HL-60/S4 treated with retinoic acid at 250 ng/mL for 4 days and 3 days (cell line): Measurements from ENCODE around the gene RAPGEF1.

Experiments
- in situ Hi-C: fragments of 300-500 bp; cut with MboI; formaldehyde crosslinking; loops from 2 replicates; pipeline ENCODE4 v1.7.0; 2022; ENCODE audit warnings: low sequenced_read_pairs

RAPGEF1 gene

DNA sequence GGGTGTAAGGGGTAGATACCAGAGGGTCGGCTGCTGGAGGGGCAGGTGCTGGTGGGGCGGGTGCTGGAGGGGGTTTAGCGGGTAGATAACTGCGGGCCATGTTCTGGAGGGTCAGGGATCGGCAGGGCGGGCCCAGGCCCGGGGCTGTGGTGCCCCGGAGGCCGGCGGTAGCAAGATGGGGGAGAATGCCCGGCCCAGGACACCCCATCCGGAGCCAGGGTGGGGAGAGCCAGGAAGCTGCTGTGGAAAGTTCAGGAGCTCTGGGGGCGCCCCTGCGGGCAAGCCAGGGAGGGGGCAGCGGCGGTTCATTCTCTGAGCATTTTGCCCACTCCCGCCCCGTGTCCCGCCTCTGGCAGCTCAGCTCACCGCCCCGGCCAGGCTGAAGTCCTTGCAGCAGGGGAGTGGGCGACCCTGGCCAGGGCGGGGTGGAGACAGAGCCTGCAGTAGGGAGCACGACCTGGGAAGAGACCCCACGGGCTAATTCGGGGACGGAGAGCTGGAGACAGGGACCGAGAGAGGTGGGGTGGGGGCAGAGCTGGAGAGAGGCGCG lies 194.0 kb downstream of the RAPGEF1 start:
- in situ Hi-C loops: no loop called here

DNA sequence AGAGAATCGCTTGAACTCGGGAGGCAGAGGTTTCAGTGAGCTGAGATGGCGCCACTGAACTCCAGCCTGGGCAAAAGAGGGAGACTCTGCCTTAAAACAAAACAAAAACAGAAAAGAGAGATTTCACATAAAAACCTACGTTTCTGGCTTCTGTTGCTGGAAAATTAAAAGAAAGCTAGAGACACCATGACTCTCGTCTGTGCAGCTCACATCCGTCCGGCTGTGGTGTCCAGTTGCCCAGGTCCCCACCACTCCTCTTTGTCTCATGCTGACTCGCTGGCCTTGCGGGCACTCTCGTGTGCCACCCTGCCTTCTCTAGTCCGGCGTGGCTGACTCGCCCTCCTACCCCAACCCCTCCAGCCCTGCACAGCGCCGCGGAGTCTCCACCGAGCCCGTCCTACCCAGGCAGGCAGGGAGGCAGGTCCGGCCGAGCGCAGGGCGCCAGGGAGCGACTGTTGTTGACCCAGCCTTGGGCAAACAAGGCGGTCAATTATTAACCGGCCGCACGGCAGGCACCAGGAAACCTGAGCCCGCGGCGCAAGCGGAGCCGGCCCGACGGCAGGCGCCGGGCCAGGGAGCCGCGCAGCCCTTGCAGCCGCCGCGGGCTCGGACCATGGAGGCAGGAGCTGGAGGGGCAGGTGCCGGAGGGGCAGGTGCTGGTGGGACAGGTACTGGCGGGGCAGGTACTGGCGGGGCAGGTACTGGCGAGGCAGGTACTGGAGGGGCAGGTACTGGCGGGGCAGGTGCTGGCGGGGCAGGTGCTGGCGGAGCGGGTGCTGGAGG lies 194.7 kb downstream of the RAPGEF1 start, which contains the start of gene PRRT1B:
PRRT1B (plus strand) TSS at position 521 of the 783 bp plus-strand sequence; CDS start at position 614, 93 bp downstream.
- in situ Hi-C loops: no loop called here

DNA sequence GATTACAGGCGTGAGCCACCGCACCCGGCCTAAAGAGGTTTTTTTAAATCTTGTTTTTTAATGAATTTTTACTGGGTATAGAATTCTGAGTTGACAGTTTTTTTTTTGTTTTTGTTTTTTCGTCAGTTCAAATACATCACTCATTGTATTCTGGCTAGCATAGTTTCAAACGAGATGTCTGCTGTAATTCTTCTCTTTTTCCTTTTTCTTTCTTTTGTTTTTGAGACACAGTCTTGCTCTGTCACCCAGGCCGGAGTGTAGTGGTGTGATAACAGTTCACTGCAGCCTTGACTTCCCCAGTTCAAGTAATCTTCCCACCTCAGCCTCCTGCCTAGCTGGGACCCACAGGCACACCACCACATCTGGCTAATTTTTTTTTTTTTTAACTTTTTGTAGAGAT lies 196.7 kb downstream of the RAPGEF1 start:
- in situ Hi-C loops: no loop called here

DNA sequence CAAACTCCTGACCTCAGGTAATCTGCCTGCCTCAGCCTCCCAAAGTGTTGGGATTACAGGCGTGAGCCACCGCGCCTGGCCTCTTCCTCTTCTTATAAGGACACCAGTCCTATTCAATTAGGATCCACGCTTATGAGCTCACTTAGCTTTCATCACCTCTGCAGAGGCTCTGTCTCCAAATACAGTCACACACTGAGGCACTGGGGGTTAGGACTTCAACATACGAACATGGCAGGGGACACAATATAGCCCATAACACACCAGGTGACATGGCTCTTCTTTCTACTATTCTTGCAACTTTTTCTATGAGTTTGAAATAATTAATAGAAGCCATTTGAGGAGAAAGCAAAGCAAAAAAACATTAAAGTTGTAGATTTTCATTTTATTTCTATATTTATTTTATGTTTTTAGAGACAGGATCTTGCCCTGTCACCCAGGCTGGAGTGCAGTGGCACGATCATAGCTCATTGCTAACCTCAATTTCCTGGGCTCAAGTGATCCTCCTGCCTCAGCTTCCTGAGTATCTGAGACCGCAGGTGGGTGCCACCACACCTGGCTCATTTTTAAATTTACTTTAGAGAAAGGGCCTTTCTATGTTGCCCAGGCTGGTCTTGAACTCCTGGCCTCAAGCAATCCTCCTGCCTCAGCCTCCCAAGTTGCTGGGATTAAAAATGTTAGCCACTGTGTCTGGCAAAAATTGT lies 200.5 kb downstream of the RAPGEF1 start:
- in situ Hi-C loops: no loop called here

DNA sequence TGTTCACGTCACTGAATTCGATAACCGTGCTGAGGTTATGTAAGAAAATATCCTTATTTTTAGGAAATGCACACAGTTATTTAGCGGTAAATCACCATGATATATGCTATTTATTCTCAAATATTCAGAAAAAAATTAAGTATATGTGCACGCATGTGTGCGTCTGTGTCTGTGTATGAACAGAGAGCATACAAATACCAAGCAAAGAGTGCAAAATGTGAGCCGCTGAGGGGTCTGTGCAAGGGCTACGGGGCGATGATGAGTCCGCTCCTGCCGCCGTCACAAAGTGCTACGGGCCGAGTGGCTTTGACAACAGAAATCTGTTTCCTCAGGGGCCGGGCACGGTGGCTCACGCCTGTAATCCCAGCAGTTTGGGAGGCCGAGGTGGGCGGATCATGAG lies 201.9 kb downstream of the RAPGEF1 start:
- in situ Hi-C loops: no loop called here

DNA sequence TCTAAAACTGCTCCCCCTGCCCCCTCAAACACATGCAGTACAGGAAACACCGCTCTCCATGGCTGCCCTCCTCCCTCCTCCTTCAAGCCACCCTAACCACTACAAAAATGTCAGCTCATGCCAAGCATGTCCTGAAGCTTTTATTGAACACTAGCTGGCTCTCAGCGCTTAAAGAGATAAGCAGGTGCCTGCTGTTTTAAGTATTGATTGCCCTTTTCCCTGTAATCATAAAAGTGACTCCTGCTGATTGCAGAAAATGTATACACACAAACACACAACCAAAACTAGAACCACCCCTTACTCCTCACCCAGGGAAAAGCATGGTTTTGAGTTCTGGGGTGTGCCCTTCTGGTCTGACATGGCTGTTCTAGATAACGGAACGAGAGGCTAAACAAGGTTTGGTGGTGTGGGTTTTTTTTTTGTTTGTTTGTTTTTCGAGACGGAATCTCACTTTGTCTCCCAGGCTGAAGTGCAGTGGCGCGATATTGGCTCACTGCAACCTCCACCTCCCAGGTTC lies 205.1 kb downstream of the RAPGEF1 start:
- in situ Hi-C loops: no loop called here

DNA sequence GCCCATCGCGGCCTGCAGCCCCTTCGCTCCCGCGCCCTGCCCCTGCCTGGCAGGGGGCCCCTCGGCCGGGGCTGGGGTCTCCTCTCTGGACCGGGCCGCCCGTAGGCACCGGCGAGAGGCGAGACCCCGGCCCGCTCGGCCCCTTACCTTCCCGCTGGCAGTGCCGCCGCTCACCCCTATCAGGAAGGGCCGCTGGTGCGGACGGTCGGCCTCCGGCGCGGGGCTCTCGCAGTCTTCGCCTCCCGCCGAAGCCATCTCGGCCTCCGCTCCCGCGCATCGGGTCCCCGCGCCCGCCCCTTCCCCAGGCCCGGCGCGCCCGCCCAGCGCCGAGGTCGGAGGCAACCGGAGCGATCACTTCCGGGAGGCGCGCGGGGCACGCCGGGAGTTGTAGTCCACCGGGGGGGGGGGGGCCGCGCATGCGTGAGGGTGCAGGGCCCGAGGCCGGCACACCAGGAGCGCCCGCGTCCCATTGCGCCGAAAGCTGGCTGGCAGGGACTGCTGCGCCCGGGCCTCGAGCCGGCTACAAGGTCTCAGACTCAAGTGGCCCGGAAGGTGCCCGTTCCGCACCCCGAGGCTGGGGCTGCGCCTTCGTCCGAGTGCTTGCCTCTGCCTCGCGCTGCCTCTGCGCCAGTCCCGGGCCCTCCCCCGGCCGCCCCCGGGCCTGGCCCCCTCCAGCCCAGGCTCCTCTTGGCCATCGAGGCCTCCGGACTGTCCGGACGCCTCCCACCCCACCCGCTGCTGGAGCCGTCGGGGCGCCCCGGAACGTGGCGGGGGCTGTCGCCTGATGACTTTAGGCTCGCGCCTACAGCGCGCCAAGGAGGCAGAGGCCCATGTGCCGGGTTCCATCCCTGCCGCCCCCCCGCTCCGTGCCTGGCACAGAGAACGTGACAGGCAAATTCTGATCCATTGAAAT lies 208.7 kb downstream of the RAPGEF1 start, which contains the start of gene UCK1:
UCK1 (minus strand) TSS at position 344 of the 913 bp plus-strand sequence; CDS start at position 255, 89 bp downstream.
- in situ Hi-C loops: no loop called here

DNA sequence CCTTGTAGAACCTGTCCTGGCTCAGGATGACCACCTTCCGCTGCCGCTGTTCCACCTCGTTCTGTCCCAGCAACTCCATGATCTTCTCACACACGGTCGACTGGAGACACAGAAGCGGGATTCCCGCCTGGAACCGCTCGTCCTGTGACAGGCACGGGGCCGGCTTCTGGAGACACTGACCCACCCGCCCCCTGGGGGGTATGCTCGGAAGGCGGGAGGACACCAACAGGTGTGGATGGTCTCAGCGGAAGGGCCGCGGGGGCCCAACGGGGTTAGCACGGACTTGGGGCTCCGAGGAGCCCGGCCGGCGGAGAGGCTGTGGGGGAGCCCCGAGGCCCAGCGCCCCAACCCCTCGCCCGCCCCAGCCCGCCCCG lies 209.3 kb downstream of the RAPGEF1 start:
- in situ Hi-C loops: no loop called here

DNA sequence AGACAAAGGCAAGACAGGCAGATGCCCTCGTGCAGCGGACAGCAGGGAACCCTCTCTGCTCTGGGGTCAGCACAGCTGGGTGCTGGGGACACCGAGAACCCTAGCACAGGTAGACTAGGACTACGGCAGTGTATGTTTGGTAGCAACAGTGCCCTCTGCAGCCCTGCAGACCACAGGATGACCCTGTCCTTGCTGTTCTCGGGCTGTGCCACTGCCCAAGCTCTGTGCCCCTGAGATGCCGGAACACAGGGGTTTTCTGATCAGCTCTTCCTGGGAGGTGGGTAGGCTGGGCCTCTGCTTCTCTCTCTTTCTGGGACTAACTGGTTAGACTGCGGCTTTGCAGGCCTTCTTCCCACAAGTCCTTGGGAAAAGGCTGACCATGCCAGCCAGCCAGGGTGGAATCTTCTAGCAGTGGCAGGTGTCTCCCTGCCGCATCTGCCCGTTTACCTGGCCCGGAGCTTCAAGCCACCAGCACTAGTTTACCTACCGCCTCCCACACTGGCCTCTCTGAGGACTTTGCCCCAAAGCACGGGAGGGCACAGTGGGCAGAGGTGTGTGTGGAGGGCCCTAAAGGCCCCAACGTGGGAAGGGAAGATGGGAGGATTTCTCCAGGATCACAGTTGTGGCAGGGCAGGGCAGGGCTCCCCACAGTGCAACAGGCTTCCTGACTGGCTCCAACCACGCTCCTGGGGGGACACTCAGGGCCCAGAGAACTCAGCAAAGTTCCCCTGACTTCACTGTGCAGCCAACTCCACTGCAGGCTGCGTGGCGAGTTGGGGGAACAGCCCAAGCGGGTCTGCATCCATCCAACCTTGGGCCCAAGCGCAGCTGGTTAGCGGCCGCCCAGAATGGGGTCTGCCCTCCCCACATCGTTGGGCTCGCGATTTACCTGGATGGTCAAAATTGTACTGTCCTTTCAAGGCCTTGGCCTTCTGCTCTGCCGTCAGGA lies 210.0 kb downstream of the RAPGEF1 start:
- in situ Hi-C loops: no loop called here

DNA sequence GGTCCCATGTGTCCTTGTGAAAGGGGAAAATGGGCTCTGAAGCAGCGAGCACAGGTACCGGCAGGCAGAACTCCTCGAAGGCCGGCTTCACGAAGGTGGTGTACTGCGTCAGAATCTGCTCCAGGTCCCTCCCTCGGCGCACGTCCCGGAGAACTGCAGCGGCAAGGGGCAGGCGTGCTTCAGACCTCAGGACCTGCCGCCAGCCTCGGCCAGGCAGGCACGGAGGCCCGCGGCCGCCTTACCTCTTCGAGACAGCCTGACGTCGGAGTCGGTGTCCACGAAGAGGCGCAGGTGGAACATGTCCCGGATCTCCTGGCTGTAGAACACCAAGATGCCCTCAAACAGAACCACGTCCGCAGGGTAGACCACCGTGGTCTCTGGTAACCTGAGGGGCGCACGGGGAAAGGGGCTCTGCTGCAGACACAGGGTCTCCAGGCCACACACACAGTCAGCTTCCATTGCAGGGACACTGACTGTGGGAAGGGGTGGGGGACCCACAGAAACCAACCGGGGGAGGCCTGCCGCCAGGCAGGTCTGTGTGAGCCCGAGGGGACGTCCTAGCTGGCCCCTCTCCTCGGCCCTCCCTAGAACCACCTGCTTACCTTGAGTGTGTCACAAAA lies 210.9 kb downstream of the RAPGEF1 start:
- in situ Hi-C loops: no loop called here

DNA sequence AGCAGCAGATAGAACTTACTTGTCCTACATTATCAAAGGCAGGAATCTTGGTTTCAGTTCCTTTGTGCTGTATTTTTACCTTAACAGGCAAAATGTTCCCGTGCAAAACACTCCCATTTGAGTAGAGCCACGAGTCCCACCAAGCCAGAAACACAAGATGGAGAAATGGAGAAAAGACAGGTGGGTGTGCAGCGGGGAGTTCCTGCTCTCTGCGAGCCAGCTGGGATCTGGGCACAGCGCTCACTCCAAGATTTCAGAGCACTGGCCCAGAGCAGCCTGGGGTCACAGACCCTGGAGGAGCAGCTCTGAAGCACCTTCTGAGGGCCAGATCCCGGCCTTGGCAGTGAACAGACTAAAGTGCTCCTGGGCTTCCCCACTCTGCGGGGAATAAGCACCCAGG lies 211.7 kb downstream of the RAPGEF1 start:
- in situ Hi-C loops: no loop called here
